ENCODE results near the gene MED7. TPM values are rescaled to one million over a fixed set of nuclear protein-coding genes. Genes with fewer than 3 reads are reported as not detected.
"Not testable (repeated sequence)": the region's sequence is repeated elsewhere in the genome, so short reads cannot be mapped to it uniquely, and the experiment has no call there.

The MED7 gene
- total RNA-seq (ENCODE audit: low replicate concordance), result 11.4 and 11.9 TPM in 2 replicates
- long read RNA-seq, transcript MED7-201 (2 exons, 2,402 nt), result major isoform, 35 of 44 reads
- long read RNA-seq, partial matches to known transcripts, result 0 of 44 reads
- long read RNA-seq, other reads (novel, unspliced or antisense), result 5 of 44 reads

- Mint-ChIP-seq H3K36me3 (peaks cover 16% of the 10 kb centered on the region), H3K4me1 (ENCODE audit: unreplicated experiment) (peaks cover 4% of the 10 kb centered on the region), H3K9me3 (no peaks in the 10 kb centered on the region), H3K27ac (peak within 1 kb of the TSS; percentile 92), H3K27me3 (peaks cover 4% of the 10 kb centered on the region), H3K4me3 (peak within 1 kb of the TSS; percentile 94)
- TF ChIP-seq CTCF (conservative IDR thresholded peaks at IDR 0.05), result no peak
- DNase-seq (ENCODE audit: extremely low spot score, unreplicated experiment), result peak; percentile 90
Measured at GRCh38 chr5:157142317-157143126, at the start of gene MED7. Gene MED7 (minus strand): TSS chr5:157142865. CDS start chr5:157139431, 3,434 bp downstream.

DNA sequence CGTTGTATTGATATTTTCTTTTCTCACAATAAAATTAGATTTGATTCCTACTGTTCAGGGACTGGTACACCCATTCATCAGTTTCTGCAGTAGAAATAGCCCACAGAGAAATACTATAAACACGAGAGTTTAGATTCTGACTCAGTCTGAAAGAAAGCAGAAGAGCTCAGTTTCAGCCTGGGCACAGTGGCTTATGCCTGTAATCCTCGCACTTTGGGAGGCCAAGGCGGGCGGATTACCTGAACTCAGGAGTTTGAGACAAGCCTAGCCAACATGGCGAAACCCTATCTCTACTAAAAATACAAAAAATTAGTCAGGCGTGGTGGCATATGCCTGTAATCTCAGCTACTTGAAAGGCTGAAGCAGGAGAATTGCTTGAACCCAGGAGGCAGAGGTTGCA, 46.6 kb upstream of the MED7 start:
- H3K27me3 Mint-ChIP-seq, result peaks cover 10% of the 10 kb centered on the region

GRCh38 chr5:157188270-157188669, 45.6 kb upstream of the MED7 start:
- Mint-ChIP-seq H3K27me3 (peaks cover 10% of the 10 kb centered on the region), H3K27ac (no peak overlapping the region), H3K36me3 (no peaks in the 10 kb centered on the region), H3K9me3 (no peaks in the 10 kb centered on the region), H3K4me3 (no peak overlapping the region), H3K4me1 (ENCODE audit: unreplicated experiment) (no peaks in the 10 kb centered on the region)
- DNase-seq (ENCODE audit: extremely low spot score, unreplicated experiment), result no peak
- TF ChIP-seq CTCF (conservative IDR thresholded peaks at IDR 0.05), result no peak

More for the DNA sequence above, 46.6 kb upstream of the MED7 start:
- DNase-seq (ENCODE audit: extremely low spot score, unreplicated experiment), result no peak
- no peak for TF ChIP-seq CTCF (conservative IDR thresholded peaks at IDR 0.05)
- H3K4me1 Mint-ChIP-seq (ENCODE audit: unreplicated experiment), result no peaks in the 10 kb centered on the region
- no peaks in the 10 kb centered on the region for H3K36me3 Mint-ChIP-seq
- no peaks in the 10 kb centered on the region for H3K9me3 Mint-ChIP-seq
- no peak overlapping the region for H3K27ac Mint-ChIP-seq
- H3K4me3 Mint-ChIP-seq, result no peak overlapping the region

DNA sequence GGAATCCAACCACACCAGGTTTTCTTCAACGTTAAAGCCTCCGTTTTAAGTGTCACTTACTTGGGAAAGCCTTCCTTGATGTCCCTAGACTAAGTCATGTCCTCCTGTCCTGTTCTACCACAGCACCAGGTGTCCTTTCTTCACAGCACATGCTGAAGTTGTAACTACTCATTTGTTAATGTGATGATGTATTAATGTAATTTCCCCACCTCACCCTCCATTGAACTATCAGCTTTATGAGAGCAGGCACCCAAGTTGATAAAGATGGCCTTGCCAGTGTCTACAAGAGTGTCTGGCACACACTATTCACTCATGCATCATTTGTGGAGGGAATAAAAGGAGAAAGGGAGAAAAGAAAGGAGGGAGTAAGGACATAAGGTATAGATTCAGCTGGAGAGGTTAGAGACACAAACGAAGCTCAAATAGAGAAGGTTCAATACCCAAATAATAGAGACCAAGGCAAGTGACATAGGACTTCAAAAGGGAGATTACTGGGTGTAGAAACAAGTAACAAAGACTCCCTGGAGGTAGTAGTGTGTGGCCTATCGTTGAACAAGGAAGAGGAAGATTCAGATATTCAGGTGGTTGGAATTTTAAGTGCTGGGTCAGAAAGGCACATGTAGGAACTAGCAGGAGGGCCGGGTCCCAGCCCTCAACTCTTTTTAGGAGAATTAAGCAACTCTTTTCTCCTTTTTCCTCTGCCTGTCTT, 44.5 kb upstream of the MED7 start:
- H3K36me3 Mint-ChIP-seq, result no peaks in the 10 kb centered on the region
- H3K4me3 Mint-ChIP-seq, result no peak overlapping the region
- TF ChIP-seq CTCF (conservative IDR thresholded peaks at IDR 0.05), result no peak
- H3K9me3 Mint-ChIP-seq, result no peaks in the 10 kb centered on the region
- no peaks in the 10 kb centered on the region for H3K4me1 Mint-ChIP-seq (ENCODE audit: unreplicated experiment)
- H3K27me3 Mint-ChIP-seq, result peaks cover 10% of the 10 kb centered on the region
- no peak for DNase-seq (ENCODE audit: extremely low spot score, unreplicated experiment)
- no peak overlapping the region for H3K27ac Mint-ChIP-seq

- Mint-ChIP-seq H3K36me3 (no peaks in the 10 kb centered on the region), H3K27me3 (peaks cover 7% of the 10 kb centered on the region), H3K4me1 (ENCODE audit: unreplicated experiment) (no peaks in the 10 kb centered on the region), H3K27ac (no peak overlapping the region), H3K4me3 (no peak overlapping the region), H3K9me3 (no peaks in the 10 kb centered on the region)
- no peak for TF ChIP-seq CTCF (conservative IDR thresholded peaks at IDR 0.05)
- DNase-seq (ENCODE audit: extremely low spot score, unreplicated experiment), result no peak
Measured at GRCh38 chr5:157186309-157187045, 43.8 kb upstream of the MED7 start.

- not testable (repeated sequence) for DNase-seq (ENCODE audit: extremely low spot score, unreplicated experiment); H3K27ac Mint-ChIP-seq
Measured at GRCh38 chr5:157185122-157185521, 42.5 kb upstream of the MED7 start.

More at GRCh38 chr5:157185122-157185521, 42.5 kb upstream of the MED7 start:
- not testable (repeated sequence) for H3K4me3 Mint-ChIP-seq; H3K36me3 Mint-ChIP-seq; H3K4me1 Mint-ChIP-seq (ENCODE audit: unreplicated experiment); H3K9me3 Mint-ChIP-seq
- H3K27me3 Mint-ChIP-seq, result peaks cover 12% of the 10 kb centered on the region

Measured in type B pancreatic cell (in vitro differentiated cells).